Right atrium auricular region (tissue), 2 donors: ENCODE measurements around the gene MALT1. TPM values are rescaled to one million over a fixed set of nuclear protein-coding genes. Genes with fewer than 3 reads are reported as not detected.

ENCODE experiments used
- DNase-seq: peaks from one replicate; pipeline ENCODE4 v3.0.0-alpha.2; 2019; ENCODE audit warnings: low spot score
- H3K27ac ChIP-seq, 2 donors: fragments of 200-600 bp; sonication (generic); 1 replicate in 1 of 2; 2 replicates in 1 of 2; pipeline ENCODE4 v1.5.1; 2016 to 2019
- H3K27me3 ChIP-seq, 2 donors: fragments of 200-600 bp; sonication (generic); one replicate each; pipeline versions ENCODE4 v1.5.1 to v1.6.0; 2017 to 2019
- H3K36me3 ChIP-seq: fragments of 200-600 bp; sonication (generic); one replicate; pipeline ENCODE4 v1.5.1; 2016
- H3K4me1 ChIP-seq, 2 donors: fragments of 200-600 bp; sonication (generic); one replicate each; pipeline versions ENCODE4 v1.5.1 to v1.6.0; 2017 to 2019
- H3K4me3 ChIP-seq, 2 donors: fragments of 200-600 bp; sonication (generic); 1 replicate in 1 of 2; 2 replicates in 1 of 2; pipeline ENCODE4 v1.5.1; 2017 to 2019; ENCODE audit warnings: mild to moderate bottlenecking in 1 of 2, moderate library complexity in 1 of 2
- H3K9me3 ChIP-seq, 2 donors: fragments of 200-600 bp; sonication (generic); one replicate each; pipeline ENCODE4 v1.5.1; 2019
- total RNA-seq, 2 donors: library from RNA; depleted of rRNA; stranded (reverse); fragments of >200 nt; gene quantifications; one replicate each; pipeline ENCODE4 v1.1.0, GENCODE V29; 2016
- TF ChIP-seq, protein P1 (sequence below), 2 donors: fragments of 200-600 bp; sonication (generic); IDR thresholded peaks; one replicate each; pipeline ENCODE4 v1.5.1; 2019; ENCODE audit warnings: antibody characterized with exemption in 2 of 2

Gene MALT1
- total RNA-seq, 2 donors from 2014 or later: 9.9 to 10.9 TPM

DNA sequence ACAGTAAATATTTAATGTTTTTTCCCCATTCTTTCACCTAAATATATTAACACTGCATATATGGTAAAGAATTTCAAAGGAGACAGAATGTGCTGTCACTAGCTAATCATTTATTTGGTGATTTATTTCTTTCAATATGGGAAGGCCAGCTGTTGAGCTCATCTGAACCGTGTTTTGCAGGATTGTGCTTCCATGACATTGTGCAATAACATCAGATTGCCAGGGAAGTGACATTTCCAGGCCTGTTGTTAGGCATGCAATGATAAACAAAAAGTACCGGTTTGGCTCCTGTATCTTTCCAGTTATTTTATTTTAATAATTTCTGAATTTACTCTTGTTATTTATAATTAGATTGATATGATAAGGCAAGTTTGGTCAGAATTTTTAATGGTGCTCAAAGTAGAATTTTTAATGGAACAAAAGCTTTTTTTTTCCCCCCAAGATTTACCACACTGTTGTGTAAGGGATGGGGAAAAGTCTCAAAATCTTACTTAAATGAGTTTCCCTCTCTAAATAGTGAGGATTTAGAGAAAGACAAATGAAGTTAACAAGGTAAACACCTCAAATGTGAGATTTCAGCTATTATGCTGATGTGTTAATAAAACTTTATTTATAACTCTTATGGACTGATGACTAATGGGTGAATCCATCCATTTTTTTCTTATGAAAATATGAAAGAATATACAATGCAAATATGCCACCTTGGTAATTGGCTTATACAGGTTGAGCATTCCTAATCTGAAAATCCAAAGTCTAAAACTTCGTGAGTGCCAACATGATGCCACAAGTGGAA is 52.7 kb downstream of the MALT1 start:
- TF ChIP-seq, protein P1, sequence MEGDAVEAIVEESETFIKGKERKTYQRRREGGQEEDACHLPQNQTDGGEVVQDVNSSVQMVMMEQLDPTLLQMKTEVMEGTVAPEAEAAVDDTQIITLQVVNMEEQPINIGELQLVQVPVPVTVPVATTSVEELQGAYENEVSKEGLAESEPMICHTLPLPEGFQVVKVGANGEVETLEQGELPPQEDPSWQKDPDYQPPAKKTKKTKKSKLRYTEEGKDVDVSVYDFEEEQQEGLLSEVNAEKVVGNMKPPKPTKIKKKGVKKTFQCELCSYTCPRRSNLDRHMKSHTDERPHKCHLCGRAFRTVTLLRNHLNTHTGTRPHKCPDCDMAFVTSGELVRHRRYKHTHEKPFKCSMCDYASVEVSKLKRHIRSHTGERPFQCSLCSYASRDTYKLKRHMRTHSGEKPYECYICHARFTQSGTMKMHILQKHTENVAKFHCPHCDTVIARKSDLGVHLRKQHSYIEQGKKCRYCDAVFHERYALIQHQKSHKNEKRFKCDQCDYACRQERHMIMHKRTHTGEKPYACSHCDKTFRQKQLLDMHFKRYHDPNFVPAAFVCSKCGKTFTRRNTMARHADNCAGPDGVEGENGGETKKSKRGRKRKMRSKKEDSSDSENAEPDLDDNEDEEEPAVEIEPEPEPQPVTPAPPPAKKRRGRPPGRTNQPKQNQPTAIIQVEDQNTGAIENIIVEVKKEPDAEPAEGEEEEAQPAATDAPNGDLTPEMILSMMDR (IDR thresholded peaks at IDR 0.05): no peak
- Histone ChIP-seq H3K4me1 (peaks cover 0 to 4% of the 10 kb centered on the region in 2 donors), H3K27ac (peak overlapping the region in 1 of 2 donors; percentile 34), H3K9me3 (no peaks in the 10 kb centered on the region), H3K4me3 (no peak overlapping the region), H3K36me3 (no peaks in the 10 kb centered on the region), H3K27me3 (no peaks in the 10 kb centered on the region)
- DNase-seq: no peak

DNA sequence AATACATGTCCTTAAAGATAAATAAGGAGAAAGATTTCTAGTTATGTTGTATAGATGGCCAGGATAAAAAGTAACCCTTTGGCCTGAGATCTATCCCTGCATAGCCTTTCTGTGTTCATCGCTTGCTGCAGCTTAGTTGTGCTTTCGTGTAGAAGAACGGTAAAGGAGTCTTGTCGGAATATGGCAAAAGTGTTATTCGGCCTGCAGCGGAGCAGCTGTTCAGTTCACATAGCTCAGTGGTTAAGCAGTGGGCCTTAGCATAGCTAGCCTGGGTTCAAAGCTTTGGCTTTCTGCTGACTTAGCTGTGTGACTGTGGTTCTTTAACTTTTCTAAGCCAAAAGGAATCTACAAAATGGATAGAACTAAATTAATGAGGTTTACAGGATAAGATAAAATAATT is 55.4 kb downstream of the MALT1 start:
- H3K27ac ChIP-seq: no peak overlapping the region

DNA sequence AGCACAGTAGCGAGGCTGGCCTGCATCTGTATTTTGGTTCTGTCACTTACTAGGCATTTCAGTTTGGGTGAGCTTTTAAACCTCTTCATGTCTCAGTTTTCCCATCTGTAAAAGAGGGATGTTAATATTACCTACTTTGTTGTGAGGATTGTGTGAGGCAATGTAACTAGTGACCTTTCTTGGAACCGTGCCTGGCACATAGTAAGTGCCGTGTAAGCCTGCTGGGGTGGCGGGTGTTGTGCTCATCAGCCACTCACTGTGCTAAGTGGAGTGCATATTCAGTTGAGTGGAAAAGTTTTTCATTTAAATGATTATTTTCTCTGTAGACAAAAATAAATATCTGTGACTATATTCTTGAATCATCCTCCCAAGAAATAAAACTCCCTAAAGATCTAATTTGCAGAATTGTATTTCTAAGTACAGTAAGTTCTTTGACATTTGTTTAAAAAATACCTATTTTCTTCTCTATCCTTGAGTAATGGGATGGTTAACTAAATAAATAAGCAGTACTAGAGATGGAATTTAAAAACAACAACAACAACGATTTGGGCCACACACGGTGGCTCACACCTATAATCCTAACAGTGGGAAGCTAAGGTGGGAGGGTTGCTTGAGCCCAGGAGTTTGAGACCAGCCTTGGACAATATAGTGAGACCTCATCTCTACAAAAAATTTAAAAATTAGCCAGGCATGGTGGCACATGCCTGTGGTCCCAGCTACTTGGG is 56.7 kb downstream of the MALT1 start:
- H3K27me3 ChIP-seq: no peaks in the 10 kb centered on the region
- H3K9me3 ChIP-seq: no peaks in the 10 kb centered on the region
- no peak for DNase-seq
- H3K4me1 ChIP-seq: no peaks in the 10 kb centered on the region
- no peak overlapping the region for H3K4me3 ChIP-seq
- TF ChIP-seq, protein P1 (IDR thresholded peaks at IDR 0.05): no peak
- no peaks in the 10 kb centered on the region for H3K36me3 ChIP-seq
- no peak overlapping the region for H3K27ac ChIP-seq

More for the DNA sequence above, 55.4 kb downstream of the MALT1 start:
- TF ChIP-seq, protein P1 (IDR thresholded peaks at IDR 0.05): no peak
- Histone ChIP-seq H3K9me3 (no peaks in the 10 kb centered on the region), H3K27me3 (no peaks in the 10 kb centered on the region), H3K4me1 (peaks cover 0 to 4% of the 10 kb centered on the region in 2 donors), H3K4me3 (no peak overlapping the region), H3K36me3 (no peaks in the 10 kb centered on the region)
- DNase-seq: no peak

DNA sequence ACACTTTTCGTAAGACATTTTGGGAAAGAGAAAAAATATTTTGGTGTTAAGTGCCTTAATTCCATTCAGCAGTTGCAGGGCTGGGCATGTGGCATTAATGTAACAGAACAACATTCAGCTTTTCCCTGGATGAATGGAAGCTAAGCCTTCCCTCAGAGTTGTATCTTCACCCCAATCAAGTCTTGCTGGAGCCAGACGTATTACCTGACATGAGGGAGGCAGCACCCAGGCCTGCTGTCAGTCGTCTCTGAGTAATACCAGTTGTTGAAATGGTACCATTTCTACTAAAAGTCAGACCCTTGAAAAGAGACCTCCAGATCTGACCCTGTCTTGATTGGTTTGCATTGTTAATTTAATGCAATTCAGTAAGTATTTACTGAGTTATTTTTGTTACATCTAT is 57.5 kb downstream of the MALT1 start:
- H3K9me3 ChIP-seq: no peaks in the 10 kb centered on the region
- TF ChIP-seq, protein P1 (IDR thresholded peaks at IDR 0.05): no peak
- peaks cover 6% of the 10 kb centered on the region for H3K36me3 ChIP-seq
- H3K27ac ChIP-seq: no peak overlapping the region
- no peak for DNase-seq
- H3K4me3 ChIP-seq: no peak overlapping the region
- no peaks in the 10 kb centered on the region for H3K4me1 ChIP-seq
- no peaks in the 10 kb centered on the region for H3K27me3 ChIP-seq

DNA sequence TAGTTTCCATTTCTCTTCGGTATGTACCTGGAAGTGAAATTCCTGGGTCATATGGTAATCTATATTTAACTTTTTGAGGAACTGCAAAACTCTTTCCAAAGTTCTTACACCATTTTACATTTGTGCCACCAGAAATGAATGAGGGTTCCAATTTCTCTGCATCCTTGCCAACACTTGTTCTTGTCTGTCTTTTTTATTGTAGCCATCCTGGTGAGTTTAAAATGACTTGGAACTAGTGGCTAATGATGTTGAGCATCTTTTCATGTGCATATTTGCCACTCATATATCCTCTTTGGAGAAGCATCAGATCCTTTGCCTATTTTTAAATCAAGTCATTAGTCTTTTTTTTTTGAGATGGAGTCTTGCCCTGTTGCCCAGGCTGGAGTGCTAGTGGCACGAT is 59.4 kb downstream of the MALT1 start:
- Histone ChIP-seq H3K27ac (no peak overlapping the region), H3K36me3 (peaks cover 24% of the 10 kb centered on the region), H3K4me1 (no peaks in the 10 kb centered on the region), H3K9me3 (no peaks in the 10 kb centered on the region), H3K27me3 (no peaks in the 10 kb centered on the region), H3K4me3 (no peak overlapping the region)
- TF ChIP-seq, protein P1 (IDR thresholded peaks at IDR 0.05): no peak
- DNase-seq: no peak
